ENCODE results near the gene EIF3I. TPM values are rescaled to one million over a fixed set of nuclear protein-coding genes. Genes with fewer than 3 reads are reported as not detected.

EIF3I gene
- total RNA-seq, 4 donors from 2014 or later = 98.8 to 211 (median 178) TPM

- no peak overlapping the region for H3K4me3 ChIP-seq
- H3K9me3 ChIP-seq = no peaks in the 10 kb centered on the region
- 93% methylated on average over 4 of the region's 4 CpGs for WGBS
- no peaks in the 10 kb centered on the region for H3K4me1 ChIP-seq
- TF ChIP-seq POLR2A (IDR thresholded peaks at IDR 0.05) = no peak
- no peak for TF ChIP-seq EP300 (IDR thresholded peaks at IDR 0.05)
- TF ChIP-seq, protein P1, sequence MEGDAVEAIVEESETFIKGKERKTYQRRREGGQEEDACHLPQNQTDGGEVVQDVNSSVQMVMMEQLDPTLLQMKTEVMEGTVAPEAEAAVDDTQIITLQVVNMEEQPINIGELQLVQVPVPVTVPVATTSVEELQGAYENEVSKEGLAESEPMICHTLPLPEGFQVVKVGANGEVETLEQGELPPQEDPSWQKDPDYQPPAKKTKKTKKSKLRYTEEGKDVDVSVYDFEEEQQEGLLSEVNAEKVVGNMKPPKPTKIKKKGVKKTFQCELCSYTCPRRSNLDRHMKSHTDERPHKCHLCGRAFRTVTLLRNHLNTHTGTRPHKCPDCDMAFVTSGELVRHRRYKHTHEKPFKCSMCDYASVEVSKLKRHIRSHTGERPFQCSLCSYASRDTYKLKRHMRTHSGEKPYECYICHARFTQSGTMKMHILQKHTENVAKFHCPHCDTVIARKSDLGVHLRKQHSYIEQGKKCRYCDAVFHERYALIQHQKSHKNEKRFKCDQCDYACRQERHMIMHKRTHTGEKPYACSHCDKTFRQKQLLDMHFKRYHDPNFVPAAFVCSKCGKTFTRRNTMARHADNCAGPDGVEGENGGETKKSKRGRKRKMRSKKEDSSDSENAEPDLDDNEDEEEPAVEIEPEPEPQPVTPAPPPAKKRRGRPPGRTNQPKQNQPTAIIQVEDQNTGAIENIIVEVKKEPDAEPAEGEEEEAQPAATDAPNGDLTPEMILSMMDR (IDR thresholded peaks at IDR 0.05) = no peak
- no peak for TF ChIP-seq POLR2AphosphoS5 (IDR thresholded peaks at IDR 0.05)
- H3K27ac ChIP-seq = no peak overlapping the region
- no peaks in the 10 kb centered on the region for H3K27me3 ChIP-seq
- DNase-seq (ENCODE audit: low spot score in 2 of 2) = no peak
- H3K36me3 ChIP-seq = no peaks in the 10 kb centered on the region
Measured at GRCh38 chr1:32263744-32264143, 41.5 kb downstream of the EIF3I start.

DNA sequence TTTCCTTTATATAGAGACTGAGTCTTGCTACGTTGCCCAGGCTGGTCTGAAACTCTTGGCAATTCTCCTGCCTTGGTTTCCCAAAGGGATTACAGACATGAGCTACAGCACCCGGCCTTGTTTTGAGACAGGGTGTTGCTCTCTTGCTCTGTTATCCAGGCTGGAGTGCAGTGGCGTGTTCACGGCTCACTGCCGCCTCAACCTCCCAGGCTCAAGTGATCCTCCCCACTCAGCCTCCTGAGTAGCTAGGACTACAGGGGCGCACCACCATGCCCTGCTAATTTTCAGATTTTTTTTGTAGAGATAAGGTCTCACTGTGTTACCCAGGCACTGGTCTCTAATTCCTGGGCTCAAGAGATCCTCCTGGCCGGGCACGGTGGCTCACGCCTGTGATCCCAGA, 43.6 kb downstream of the EIF3I start:
- no peaks in the 10 kb centered on the region for H3K9me3 ChIP-seq
- H3K27me3 ChIP-seq = no peaks in the 10 kb centered on the region
- no peak overlapping the region for H3K4me3 ChIP-seq
- 94% methylated on average over 9 of the region's 9 CpGs for WGBS
- no peaks in the 10 kb centered on the region for H3K36me3 ChIP-seq
- H3K27ac ChIP-seq = no peak overlapping the region
- TF ChIP-seq POLR2A (IDR thresholded peaks at IDR 0.05) (no peak), EP300 (IDR thresholded peaks at IDR 0.05) (no peak), POLR2AphosphoS5 (IDR thresholded peaks at IDR 0.05) (no peak)
- TF ChIP-seq, protein P1 (IDR thresholded peaks at IDR 0.05) = no peak
- no peak for DNase-seq (ENCODE audit: low spot score in 2 of 2)
- H3K4me1 ChIP-seq = no peaks in the 10 kb centered on the region

DNA sequence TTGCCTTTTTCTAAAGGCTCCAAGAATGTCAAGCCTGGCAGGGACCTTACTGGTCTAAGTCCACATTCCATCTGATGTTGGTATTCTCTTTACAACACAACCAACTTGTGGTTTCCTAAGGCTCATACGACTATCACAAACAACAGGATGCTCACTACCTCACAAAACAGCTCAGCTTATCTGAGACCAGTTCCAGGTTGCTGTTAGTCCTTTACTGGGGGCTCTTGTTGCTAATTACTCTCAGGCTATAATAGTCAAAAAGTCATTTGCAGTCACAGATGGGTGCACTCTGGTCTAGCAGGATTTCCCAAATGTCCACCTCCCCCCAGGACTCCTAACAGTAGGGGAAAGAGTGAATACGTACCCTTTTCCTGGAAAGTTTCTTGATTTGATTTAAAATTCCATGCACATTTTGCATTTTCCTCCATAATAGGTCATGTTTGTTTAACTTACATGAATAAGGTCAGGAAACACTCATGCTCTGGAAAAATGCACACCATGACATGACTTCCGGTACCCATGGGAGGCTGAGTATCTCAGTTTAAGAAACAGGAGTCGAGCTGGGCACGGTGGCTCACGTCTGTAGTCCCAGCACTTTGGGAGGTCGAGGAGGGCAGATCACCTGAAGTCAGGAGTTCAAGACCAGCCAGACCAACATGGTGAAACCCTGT, 44.8 kb downstream of the EIF3I start:
- H3K36me3 ChIP-seq = no peaks in the 10 kb centered on the region
- H3K27me3 ChIP-seq = no peaks in the 10 kb centered on the region
- TF ChIP-seq EP300 (IDR thresholded peaks at IDR 0.05) (no peak), POLR2AphosphoS5 (IDR thresholded peaks at IDR 0.05) (no peak), POLR2A (IDR thresholded peaks at IDR 0.05) (no peak)
- TF ChIP-seq, protein P1 (IDR thresholded peaks at IDR 0.05) = no peak
- H3K9me3 ChIP-seq = no peaks in the 10 kb centered on the region
- no peak for DNase-seq (ENCODE audit: low spot score in 2 of 2)
- H3K4me3 ChIP-seq = no peak overlapping the region
- 73% methylated on average over 7 of the region's 7 CpGs for WGBS
- H3K27ac ChIP-seq = no peak overlapping the region
- no peaks in the 10 kb centered on the region for H3K4me1 ChIP-seq

- no peaks in the 10 kb centered on the region for H3K4me1 ChIP-seq
- DNase-seq (ENCODE audit: low spot score in 2 of 2) = no peak
Measured at GRCh38 chr1:32269744-32270143, 47.5 kb downstream of the EIF3I start.

DNA sequence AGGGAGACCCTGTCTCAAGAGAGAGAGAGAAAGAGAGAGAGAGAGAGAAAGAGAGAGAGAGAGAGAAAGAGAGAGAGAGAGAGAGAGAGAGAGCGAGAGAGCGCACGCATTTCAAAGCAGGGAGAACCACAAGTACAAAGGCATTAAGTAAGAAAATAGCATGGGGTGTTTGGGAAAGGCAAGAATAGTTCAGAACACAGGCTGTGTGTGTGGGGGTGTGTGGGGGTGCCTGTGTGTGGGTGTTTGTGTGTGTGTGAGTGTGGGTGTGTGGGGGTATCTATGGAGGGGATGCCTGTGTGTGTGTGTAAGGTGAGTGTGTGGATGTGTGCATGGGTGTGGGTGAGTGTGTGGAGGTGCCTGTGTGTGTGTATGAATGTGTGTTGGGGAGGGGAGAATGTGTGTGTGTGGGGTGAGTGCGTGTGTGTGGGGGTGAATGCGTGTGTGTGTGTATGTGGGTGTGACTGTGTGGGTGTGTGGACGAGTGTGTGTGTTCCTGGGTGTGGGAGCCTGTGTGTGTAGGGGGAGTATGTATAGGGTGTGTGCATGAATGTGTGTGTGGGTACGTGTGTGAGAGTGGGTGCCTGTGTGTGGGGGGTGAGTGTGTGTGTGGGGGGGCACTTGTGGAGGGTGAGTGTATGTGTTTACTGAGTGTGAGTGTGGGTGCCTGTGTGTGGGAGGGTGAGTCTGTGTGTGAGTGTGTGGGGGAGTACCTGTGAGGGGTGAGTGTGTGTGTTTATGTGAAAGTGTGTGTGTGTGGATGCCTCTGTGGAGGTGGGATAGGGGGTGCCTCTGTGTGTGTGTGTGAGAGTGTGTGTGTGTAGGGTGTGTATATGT, 50.6 kb downstream of the EIF3I start:
- no peak for DNase-seq (ENCODE audit: low spot score in 2 of 2)

More at GRCh38 chr1:32269744-32270143, 47.5 kb downstream of the EIF3I start:
- Histone ChIP-seq H3K27ac (no peak overlapping the region), H3K9me3 (no peaks in the 10 kb centered on the region), H3K4me3 (no peak overlapping the region), H3K27me3 (peaks cover 5% of the 10 kb centered on the region), H3K36me3 (no peaks in the 10 kb centered on the region)
- TF ChIP-seq POLR2A (IDR thresholded peaks at IDR 0.05) = no peak
- TF ChIP-seq, protein P1 (IDR thresholded peaks at IDR 0.05) = no peak

More for the DNA sequence above, 50.6 kb downstream of the EIF3I start:
- no peak for TF ChIP-seq EP300 (IDR thresholded peaks at IDR 0.05)
- TF ChIP-seq, protein P1 (IDR thresholded peaks at IDR 0.05) = no peak
- no peak for TF ChIP-seq POLR2AphosphoS5 (IDR thresholded peaks at IDR 0.05)
- TF ChIP-seq POLR2A (IDR thresholded peaks at IDR 0.05) = no peak
- Histone ChIP-seq H3K4me3 (no peak overlapping the region), H3K27me3 (peaks cover 22% of the 10 kb centered on the region), H3K4me1 (peaks cover 3% of the 10 kb centered on the region), H3K27ac (no peak overlapping the region), H3K9me3 (no peaks in the 10 kb centered on the region), H3K36me3 (no peaks in the 10 kb centered on the region)
- 61% methylated on average over 7 of the region's 7 CpGs for WGBS
